Germinal center (tissue), 1 donor: ENCODE data around the gene DMGDH.
"Not testable (repeated sequence)": the region's sequence is repeated elsewhere in the genome, so short reads cannot be mapped to it uniquely, and the experiment has no call there.

Experiments used
- DNase-seq: peaks from one replicate; pipeline ENCODE4 v3.0.0; 2012; ENCODE audit warnings: mixed read lengths, low spot score

Gene DMGDH

GRCh38 chr5:79011219-79011836, 58.1 kb downstream of the DMGDH start:
- DNase-seq: no peak

GRCh38 chr5:79008362-79008761, 61.1 kb downstream of the DMGDH start:
- DNase-seq: no peak

GRCh38 chr5:79007872-79008271, 61.6 kb downstream of the DMGDH start:
- no peak for DNase-seq

GRCh38 chr5:79005936-79006631, 63.4 kb downstream of the DMGDH start:
- no peak for DNase-seq

GRCh38 chr5:79005151-79005550, 64.3 kb downstream of the DMGDH start:
- no peak for DNase-seq

GRCh38 chr5:79002374-79002773, 67.1 kb downstream of the DMGDH start:
- no peak for DNase-seq

GRCh38 chr5:79001471-79001870, 68.0 kb downstream of the DMGDH start:
- DNase-seq: no peak

- DNase-seq: no peak
Observed at GRCh38 chr5:78997090-78997489, 72.4 kb downstream of the DMGDH start.

GRCh38 chr5:78995521-78996007, 73.9 kb downstream of the DMGDH start:
- DNase-seq: no peak

GRCh38 chr5:78993165-78993564, 76.3 kb downstream of the DMGDH start:
- no peak for DNase-seq

- no peak for DNase-seq
Observed at GRCh38 chr5:78992146-78992545, 77.3 kb downstream of the DMGDH start.

- DNase-seq: no peak
Observed at GRCh38 chr5:78989080-78989479, 80.4 kb downstream of the DMGDH start.

- DNase-seq: peak; percentile 46
Observed at GRCh38 chr5:78985725-78986223, 83.7 kb downstream of the DMGDH start.

- DNase-seq: peak; percentile 73
Observed at GRCh38 chr5:78985116-78985724, 84.3 kb downstream of the DMGDH start, which contains the start of gene ARSB. Gene ARSB, minus strand, starts transcription at chr5:78985310. Its CDS starts 62 bp downstream, at chr5:78985248.

- peak; percentile 91 for DNase-seq
Observed at GRCh38 chr5:78984439-78985115, 84.9 kb downstream of the DMGDH start.

GRCh38 chr5:78983601-78984438, 85.7 kb downstream of the DMGDH start:
- peak; percentile 64 for DNase-seq

- not testable (repeated sequence) for DNase-seq
Observed at GRCh38 chr5:78983194-78983593, 86.3 kb downstream of the DMGDH start.

- DNase-seq: no peak
Observed at GRCh38 chr5:78979909-78980308, 89.6 kb downstream of the DMGDH start.

GRCh38 chr5:78979117-78979742, 90.2 kb downstream of the DMGDH start:
- no peak for DNase-seq

- no peak for DNase-seq
Observed at GRCh38 chr5:78975035-78975434, 94.4 kb downstream of the DMGDH start.

GRCh38 chr5:78974601-78975000, 94.9 kb downstream of the DMGDH start:
- DNase-seq: no peak
